DMS53 treated with DMSO at 0.1 percent for 48 hours (cell line): Measurements from ENCODE around the gene BEND5.
A peak's percentile ranks its signal among the peaks of the same experiment; 100 is the strongest.

Source experiments
- DNase-seq: peaks from one replicate; lab custom pipeline; 2025; ENCODE audit not compliant: unreplicated experiment; lab: John Stamatoyannopoulos, UW

The BEND5 gene

DNA sequence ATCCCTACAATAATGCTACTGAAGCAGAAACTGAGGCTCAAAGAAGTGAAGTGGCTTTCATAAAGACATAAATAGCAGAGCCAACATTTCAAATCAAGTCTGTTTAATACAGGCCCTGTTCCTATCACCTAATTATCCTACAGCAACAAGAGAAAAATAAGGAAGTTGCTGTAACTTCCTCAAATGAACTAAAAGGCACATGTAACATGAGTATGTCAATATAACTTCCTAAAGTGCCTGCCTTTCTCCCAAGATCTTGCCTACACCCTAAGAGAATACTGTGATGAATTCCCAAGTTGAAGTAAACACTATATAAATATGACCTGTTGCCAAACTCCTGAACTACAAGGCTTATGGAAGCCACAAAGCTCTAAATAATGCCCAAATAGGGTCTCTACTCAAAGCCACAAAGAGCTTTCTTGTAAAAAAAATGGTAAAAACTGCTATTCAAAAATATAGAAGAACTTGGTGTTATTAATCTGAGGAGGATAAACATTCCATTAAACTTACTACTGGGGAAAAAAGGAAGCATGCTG, 8.6 kb downstream of the BEND5 start:
- DNase-seq: no peak

GRCh38 chr1:48765335-48765734, 11.4 kb downstream of the BEND5 start:
- no peak for DNase-seq

GRCh38 chr1:48761986-48762385, 14.7 kb downstream of the BEND5 start:
- no peak for DNase-seq

DNA sequence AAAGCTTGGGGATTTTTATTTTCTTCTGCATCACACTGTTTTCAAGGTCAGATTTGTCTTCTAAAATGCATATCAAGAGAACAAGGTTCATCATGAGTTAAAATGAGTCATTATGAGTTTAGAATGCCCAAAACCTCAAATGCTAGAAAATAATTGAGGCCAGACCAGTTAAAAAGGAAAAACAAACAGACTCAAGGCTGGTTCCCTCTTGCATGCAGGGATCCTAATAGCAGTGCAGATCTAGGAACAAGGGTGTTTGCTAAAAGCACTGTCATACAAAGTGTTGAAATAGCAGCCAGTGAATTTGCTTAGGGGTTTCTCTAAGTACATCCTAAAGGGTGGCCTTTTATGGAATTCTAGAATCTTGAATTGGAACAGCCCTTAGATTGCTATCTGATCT, 15.3 kb downstream of the BEND5 start:
- no peak for DNase-seq

GRCh38 chr1:48760857-48761256, 15.8 kb downstream of the BEND5 start:
- no peak for DNase-seq

GRCh38 chr1:48758976-48759375, 17.7 kb downstream of the BEND5 start:
- no peak for DNase-seq

GRCh38 chr1:48757363-48757762, 19.3 kb downstream of the BEND5 start:
- DNase-seq: no peak

DNA sequence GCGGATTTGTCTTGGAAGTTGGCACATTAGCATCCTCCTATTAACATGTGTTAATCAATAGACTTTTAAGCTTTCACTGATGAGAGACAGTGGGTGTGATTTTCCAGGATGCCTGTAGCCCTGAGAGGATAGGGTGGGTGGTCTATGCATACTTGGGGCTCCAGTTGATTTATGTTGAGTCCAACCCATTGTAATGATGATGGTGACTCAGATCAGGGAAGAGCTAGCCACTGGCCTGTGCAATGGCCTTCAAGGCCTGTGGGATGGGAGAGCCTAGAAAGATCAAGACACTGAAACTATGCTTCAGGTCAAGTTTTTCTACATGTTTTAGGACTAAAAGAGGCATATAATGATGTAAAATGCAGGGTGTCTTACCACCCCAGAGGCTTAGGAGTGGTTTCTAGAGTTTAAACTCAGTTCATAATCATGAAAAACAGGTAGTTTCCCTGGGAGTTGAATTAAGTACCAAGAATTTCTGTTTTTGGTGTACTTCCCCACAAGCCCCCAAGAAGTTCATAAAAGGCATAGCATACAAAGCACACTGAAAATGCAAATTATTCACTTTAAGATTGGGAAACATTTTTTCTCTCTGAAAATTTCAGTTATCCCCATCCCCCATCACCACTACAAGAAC, 19.9 kb downstream of the BEND5 start:
- no peak for DNase-seq

DNA sequence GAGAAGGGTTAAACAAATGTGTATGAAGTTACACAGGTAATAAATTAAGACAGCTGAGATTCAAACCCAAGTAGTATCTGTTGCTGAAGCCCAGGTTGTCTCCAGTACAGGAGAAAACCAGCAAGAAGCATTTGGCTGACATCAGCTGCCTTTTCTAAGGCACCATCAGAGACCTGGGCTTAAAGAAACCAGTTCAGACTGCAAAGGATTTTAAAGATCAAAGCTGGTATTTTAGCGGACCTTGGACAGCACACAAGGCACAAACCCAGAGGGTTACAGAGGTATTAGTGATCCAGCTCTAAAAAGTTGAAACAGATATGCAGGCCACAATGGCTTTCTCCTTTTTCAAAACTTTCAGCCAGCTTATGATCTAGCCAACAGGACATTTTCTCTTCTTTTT, 23.4 kb downstream of the BEND5 start:
- no peak for DNase-seq

GRCh38 chr1:48750109-48750508, 26.6 kb downstream of the BEND5 start:
- DNase-seq: no peak

DNA sequence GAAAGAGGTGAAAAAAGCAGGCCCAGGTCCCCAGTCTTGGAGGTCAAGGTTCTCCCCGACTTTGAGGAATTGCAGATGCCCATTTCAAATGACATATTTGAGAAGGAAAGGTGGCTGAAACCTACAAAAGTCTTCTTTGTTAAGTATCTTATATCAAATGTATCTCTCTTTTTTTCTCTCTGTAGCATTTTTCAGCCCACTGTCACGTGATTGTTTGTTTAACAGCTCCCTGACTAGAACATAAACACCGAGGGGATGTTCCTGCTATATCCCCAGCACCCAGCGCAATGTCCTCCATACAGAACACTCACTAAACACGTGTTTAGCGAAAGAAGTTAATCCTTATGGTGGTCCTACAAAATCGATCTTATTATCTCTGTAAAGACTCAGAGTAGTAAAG, 27.6 kb downstream of the BEND5 start:
- no peak for DNase-seq

- DNase-seq: no peak
Observed at GRCh38 chr1:48746906-48747305, 29.8 kb downstream of the BEND5 start.

DNA sequence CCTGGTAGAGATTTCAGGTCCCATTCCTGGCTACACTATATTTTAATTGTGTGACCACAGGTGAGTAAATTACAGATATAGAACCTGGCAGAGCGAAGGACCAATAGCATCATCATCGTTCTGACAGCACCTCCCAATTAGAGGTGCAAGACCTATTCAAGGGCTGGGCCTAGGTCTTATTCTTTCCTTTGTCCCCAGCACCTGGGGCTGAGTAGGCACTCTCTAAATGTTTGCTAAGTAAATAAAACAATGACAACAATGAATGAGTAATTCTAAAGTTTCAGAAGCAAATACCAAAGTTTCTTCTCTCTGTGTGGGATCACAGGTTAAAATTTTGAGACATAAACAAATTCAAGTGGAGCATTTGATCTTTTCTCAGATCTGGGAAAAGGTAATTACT, 32.7 kb downstream of the BEND5 start:
- DNase-seq: peak; percentile 97

DNA sequence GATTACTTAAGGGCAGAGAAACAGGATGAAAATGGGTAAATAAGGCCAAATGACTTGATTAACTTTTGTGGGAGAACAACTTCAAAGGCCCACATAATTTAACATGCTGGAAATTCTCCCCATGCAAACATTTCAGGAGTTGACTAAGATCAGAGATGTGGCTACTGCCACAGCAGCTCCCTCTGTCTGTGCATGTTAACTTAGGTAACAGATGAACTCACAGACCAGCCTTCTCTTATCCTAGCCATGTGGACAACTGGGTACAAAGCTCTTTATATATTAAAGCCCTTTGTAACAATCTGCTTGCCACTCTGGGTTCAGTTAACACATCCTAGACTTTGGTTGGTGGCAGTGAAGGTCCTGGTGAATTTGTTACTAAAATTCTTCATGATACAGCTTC, 33.2 kb downstream of the BEND5 start:
- peak; percentile 19 for DNase-seq

DNA sequence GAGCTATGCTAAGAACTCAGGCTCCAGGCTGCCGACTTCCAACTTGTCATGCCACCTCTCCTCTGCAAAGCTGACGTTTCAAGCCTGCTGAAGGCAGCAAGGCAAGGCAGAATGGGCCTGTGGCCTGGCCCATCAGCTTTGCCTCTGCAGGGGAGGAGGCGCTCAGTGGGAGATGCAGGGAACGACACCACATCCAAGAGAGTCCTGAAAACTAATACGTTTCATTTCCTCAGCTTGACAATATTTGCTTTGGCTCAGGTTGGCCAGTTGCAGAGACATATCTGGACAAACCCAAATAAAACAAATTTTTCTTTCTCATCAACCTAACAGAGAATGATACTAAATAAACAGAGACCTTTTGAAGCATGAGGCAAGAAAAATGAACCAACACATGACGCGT, 35.3 kb downstream of the BEND5 start:
- DNase-seq: peak; percentile 78

- no peak for DNase-seq
Observed at GRCh38 chr1:48740621-48741020, 36.1 kb downstream of the BEND5 start.

GRCh38 chr1:48739091-48739490, 37.6 kb downstream of the BEND5 start:
- DNase-seq: no peak

DNA sequence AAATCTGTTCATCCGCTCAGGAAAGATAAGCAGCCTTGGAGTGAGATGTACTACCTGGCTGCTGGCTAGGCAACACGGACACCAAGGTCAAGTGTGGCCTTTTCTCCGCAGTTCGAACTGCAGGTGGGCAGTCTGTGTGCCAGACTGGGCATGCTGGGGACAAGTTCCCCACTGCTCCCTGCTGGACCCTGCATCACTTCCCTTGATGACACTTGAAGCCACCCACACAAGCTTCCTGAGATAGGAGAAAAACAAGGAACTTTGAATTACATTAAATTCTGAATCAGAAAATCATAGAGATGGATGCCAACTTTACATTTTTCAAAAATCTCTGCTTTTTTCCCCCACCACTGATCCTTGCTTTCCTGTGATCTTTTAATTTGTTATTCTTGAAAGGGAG, 38.3 kb downstream of the BEND5 start:
- no peak for DNase-seq

DNA sequence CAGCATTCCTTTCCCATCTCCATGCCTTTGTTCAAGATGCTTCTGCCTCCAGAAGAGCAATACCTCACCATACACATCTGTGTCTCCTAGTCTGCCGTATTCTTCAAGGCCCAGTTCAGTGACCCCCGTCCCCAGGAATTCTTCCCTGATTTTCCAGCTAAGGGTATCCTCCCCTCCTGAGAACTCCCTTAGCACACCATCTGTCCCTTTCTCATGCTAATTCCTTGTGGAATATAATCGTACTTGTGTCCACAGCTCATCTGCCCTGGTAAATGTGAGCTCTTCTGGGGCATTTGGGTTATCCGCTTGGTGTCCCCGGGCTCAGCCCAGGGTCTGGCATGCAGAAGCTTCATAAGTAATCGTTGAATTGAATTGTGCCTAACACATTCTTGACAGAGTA, 40.9 kb downstream of the BEND5 start:
- no peak for DNase-seq

GRCh38 chr1:48730164-48730910, 46.4 kb downstream of the BEND5 start:
- no peak for DNase-seq

DNA sequence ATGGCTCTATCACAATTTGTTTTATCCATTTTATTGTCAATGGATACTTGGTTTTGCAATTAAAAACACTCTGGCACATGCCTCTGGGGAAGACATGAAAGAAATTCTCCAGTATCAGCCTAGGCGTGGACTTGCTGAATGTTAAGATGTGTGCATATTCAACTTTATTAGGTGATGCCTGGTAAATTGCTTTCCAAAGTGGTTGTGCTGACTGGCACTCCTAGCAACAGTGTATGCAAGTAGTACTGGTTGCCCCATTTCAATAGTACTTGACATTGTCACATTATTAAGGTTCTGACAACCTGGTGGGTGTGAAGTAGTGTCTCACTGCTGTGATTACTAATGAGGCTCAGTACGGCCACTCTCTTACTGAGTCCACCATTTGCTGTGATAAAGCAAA, 48.1 kb downstream of the BEND5 start:
- no peak for DNase-seq

DNA sequence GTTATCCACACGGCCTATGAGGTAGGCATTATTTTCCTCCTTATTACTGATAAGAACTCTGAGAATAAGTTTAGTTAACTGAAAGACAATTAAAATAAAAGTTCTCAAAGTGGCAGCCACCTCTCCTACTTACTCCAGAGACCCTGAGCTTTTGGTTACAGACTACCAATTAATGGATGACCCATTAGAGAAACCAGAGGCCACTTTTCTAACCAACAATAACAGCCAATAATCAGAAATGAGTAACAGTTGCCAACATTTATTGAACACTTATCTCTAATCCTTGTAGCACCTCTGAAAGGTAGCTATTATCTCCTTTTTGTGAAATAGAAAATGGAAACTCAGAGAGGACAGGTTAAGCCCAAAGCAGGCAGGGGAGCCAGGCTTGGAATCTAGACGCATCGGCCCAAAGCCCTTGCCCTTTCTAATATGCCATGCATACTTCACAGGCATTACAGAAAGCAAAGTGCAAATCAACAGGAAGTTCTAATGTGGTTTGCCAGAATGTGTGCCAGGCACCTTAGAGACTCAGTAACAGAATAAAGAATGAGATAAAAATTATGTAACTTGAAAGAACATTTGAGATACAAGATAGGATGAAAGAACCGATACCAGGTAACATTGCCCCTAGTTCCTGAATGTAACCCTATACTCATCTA, 50.0 kb downstream of the BEND5 start:
- no peak for DNase-seq
